NCI-H1930 (cell line): ENCODE measurements around the gene PMEPA1.
"Not testable (repeated sequence)": the region's sequence is repeated elsewhere in the genome, so short reads cannot be mapped to it uniquely, and the experiment has no call there.

Experiments
- DNase-seq, 2 experiments: peaks; one replicate each; lab custom pipeline; 2025; lab: John Stamatoyannopoulos, UW

Gene PMEPA1

DNA sequence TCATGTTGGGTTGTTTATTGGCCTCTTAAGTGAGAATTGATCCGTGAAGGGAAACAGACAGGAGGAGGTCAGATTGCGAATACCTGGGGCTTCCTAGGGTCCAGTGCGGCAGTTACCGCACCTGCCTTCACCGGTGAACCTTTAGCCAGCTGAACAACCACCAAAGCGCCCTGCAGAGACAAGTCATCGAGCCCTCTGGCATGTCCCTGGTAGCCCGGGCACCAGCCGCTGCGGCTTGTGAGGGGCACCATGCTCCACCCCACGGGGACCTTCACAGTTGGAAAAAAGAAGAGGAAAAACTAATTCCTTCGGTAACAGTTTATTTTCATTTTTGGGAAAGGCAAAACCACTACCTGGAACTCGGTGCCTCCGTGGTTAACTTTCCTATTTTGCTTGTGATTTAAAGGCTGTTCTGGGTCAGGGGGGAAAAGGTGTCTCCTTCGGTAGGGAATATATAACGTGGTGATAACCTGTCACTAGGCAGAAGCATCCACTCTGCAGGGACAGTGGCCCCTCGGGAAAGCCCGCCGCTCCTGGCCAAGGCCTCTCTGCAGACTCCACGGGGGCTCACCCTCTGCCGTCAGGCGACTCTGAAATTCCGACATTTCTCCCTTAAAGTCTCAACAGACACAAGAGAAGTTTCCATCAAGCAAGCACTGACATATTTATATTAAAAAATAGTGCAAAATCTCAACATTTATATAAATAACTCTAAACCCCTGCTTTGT is 58.9 kb downstream of the PMEPA1 start:
- DNase-seq = no peak

- no peak for DNase-seq
These were observed 59.5 kb downstream of the PMEPA1 start for GRCh38 chr20:57650266-57650665.

GRCh38 chr20:57649617-57650015 is 60.2 kb downstream of the PMEPA1 start:
- no peak for DNase-seq

DNA sequence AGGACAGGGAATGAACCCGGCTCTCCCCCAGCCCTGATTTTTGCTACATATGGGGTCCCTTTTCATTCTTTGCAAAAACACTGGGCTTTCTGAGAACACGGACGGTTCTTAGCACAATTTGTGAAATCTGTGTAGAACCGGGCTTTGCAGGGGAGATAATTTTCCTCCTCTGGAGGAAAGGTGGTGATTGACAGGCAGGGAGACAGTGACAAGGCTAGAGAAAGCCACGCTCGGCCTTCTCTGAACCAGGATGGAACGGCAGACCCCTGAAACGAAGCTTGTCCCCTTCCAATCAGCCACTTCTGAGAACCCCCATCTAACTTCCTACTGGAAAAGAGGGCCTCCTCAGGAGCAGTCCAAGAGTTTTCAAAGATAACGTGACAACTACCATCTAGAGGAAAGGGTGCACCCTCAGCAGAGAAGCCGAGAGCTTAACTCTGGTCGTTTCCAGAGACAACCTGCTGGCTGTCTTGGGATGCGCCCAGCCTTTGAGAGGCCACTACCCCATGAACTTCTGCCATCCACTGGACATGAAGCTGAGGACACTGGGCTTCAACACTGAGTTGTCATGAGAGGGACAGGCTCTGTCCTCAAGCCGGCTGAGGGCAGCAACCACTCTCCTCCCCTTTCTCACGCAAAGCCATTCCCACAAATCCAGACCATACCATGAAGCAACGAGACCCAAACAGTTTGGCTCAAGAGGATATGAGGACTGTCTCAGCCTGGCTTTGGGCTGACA is 60.8 kb downstream of the PMEPA1 start:
- DNase-seq = no peak

GRCh38 chr20:57647933-57648785 is 61.7 kb downstream of the PMEPA1 start:
- no peak for DNase-seq

GRCh38 chr20:57647006-57647932 is 62.5 kb downstream of the PMEPA1 start:
- DNase-seq = no peak

- DNase-seq = no peak
These were observed 70.9 kb downstream of the PMEPA1 start for GRCh38 chr20:57638895-57639236.

DNA sequence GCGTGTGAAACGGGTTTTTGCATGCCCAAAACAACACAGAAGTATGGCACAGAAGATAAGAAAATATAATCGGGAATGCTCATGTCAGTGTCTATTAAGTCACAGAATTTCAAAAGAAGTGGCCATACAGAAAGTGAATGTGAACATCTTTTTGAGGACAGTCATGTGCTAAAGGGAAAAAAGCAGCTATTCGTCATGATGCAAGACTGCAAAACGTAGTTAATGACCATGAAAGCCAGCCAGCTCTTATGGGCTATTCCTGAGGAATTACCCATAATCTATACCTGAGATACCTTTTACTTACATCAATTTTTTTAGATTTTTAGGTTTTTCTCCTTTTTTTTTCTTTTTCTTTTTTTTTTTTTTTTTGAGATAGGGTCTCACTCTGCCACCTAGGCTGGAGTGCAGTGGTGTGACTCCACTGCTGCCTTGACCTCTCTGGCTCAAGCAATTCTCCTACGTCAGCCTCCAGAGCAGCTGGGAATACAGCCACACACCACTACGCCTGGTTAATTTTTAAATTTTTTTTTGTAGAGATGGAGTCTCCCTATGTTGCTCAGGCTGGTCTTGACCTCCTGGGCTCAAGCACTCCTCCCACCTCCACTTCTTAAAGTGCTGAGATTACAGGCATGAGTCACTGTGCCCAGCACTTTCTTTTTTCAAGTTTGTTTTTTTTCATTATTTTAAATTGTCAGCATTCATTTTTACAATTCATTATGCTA is 71.5 kb downstream of the PMEPA1 start:
- DNase-seq = no peak

DNA sequence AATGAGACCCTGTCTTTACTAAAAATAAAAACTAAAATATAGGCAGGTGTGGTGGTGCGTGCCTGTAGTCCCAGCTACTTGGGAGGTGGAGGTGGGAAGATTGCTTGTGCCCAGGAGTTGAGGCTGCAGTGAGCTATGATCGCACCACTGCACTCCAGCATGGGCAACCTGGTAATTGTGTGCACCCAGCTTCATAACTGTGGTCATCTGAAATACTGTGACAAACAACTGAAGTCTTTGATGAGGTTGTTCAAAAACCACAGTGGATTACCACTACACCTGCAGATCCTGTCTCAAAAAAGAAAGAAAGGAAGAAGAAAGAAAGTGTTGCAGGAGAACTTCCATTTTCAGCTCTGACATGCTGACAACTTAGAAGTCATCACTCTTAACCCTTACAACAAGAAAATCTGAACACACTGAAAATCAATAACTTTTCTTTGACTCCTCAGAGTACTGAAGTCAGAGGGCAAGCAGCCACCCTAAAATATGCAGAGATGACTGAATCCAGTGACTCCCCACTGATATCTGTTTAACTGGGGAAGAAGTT is 75.8 kb downstream of the PMEPA1 start:
- DNase-seq = no peak

GRCh38 chr20:57632286-57632685 is 77.5 kb downstream of the PMEPA1 start:
- no peak for DNase-seq

- DNase-seq = no peak
These were observed 79.8 kb downstream of the PMEPA1 start for GRCh38 chr20:57630061-57630460.

DNA sequence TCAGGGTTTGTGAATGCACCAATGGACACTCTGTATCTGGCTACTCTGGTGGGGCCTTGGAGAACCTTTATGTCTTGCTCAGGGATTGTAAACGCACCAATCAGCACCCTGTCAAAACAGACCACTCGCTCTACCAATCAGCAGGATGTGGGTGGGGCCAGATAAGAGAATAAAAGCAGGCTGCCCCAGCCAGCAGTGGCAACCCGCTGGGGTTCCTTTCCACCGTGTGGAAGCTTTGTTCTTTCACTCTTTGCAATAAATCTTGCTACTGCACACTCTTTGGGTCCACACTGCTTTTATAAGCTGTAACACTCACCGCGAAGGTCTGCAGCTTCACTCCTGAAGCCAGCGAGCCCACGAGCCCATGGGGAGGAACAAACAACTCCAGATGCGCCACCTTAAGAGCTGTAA is 80.3 kb downstream of the PMEPA1 start:
- not testable (repeated sequence) for DNase-seq

DNA sequence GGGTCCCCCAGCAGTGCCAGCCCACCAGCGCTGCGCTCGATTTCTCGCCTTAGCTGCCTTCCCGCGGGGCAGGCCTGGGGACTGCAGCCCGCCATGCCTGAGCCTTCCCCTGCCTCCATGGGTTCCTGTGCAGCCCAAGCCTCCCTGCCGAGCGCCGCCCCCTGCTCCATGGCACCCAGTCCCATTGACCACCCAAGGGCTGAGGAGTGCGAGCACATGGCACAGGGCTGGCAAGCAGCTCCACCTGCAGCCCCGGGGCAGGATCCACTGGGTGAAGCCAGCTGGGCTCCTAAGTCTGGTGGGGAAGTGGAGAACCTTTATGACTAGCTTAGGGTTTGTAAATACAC is 80.9 kb downstream of the PMEPA1 start:
- not testable (repeated sequence) for DNase-seq

DNA sequence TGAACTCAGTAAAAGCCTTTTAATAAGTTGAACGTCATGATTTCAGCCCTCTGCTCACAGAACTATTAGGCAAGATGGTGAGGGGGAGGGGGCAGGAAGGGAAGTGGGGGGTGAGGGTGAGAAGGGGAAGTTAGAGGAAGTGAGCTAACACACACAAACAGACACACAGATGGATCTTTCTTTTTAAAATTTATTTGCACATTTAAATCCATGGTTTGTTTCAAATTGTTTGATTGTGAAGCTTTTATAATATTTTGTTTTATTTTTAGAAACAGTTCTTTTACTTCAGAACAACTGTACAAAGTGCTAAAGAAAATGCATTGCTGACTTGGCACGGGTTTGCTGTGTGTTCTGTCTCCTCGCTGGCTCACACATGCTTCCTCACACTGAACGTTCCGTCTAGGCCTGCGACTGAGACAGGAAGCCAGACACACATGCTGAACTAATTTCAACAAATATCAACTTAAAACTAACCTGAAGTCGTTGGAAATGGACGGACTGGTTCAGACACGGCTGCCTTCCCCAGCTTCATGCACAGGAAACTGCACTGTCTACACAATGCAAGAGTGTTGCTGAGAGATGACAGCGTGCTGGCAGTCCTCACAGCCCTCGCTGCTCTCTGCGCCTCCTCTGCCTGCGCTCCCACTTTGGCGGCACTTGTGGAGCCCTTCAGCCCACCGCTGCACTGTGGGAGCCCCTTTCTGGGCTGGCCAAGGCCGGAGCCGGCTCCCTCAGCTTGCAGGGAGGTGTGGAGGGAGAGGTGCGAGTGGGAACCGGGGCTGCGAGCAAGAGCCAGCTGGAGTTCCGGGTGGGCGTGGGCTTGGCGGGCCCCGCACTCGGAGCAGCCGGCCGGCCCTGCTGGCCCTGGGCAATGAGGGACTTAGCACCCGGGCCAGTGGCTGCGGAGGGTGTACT is 81.5 kb downstream of the PMEPA1 start:
- no peak for DNase-seq

- DNase-seq = no peak
These were observed 82.5 kb downstream of the PMEPA1 start for GRCh38 chr20:57627339-57627738.

GRCh38 chr20:57625978-57626377 is 83.8 kb downstream of the PMEPA1 start:
- no peak for DNase-seq

- no peak for DNase-seq
These were observed 84.4 kb downstream of the PMEPA1 start for GRCh38 chr20:57625181-57625958.

- DNase-seq = no peak
These were observed 85.7 kb downstream of the PMEPA1 start for GRCh38 chr20:57624124-57624523.
